IPS-18c (cell line): Measurements from ENCODE around the gene PLCG2.
"Not testable (repeated sequence)": the region's sequence is repeated elsewhere in the genome, so short reads cannot be mapped to it uniquely, and the experiment has no call there.

Source experiments
- H3K4me3 ChIP-seq: 2 replicates; pipeline ENCODE4 v1.7.0; 2013; ENCODE audit warnings: low read depth, mild to moderate bottlenecking, low read length, moderate library complexity; ENCODE audit not compliant: insufficient read depth
- H3K9me3 ChIP-seq: one replicate; pipeline ENCODE4 v1.6.1; 2013; ENCODE audit warnings: mild to moderate bottlenecking, low read length, moderate library complexity; ENCODE audit not compliant: control insufficient read depth, insufficient read depth

PLCG2 gene

DNA sequence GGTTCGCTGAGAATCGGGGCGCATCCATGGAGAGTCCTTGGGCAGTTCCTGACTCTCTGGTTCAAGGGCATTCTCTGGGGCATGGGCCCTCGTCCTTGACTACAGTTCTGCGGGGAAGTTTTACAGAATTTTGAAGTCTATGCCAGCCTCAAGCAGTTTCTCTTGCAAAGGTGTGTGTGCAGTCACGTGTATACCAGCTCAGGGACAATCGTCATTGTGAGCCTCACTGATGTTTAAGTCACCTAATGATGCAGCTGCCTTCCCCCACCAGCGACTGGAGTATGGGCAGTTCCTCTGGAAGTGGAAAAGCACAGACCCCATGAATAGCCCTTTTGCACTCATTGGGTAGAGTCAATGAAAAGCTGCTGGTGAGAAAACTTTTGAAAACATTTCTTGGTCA lies 1.3 kb downstream of the PLCG2 start:
- Histone ChIP-seq H3K4me3 (no peak overlapping the region), H3K9me3 (peaks cover 6% of the 10 kb centered on the region)

GRCh38 chr16:81782236-81782635 lies 3.1 kb downstream of the PLCG2 start:
- Histone ChIP-seq H3K4me3 (no peak overlapping the region), H3K9me3 (peaks cover 4% of the 10 kb centered on the region)

- Histone ChIP-seq H3K9me3 (peaks cover 4% of the 10 kb centered on the region), H3K4me3 (no peak overlapping the region)
Observed at GRCh38 chr16:81784072-81784795, 5.1 kb downstream of the PLCG2 start.

DNA sequence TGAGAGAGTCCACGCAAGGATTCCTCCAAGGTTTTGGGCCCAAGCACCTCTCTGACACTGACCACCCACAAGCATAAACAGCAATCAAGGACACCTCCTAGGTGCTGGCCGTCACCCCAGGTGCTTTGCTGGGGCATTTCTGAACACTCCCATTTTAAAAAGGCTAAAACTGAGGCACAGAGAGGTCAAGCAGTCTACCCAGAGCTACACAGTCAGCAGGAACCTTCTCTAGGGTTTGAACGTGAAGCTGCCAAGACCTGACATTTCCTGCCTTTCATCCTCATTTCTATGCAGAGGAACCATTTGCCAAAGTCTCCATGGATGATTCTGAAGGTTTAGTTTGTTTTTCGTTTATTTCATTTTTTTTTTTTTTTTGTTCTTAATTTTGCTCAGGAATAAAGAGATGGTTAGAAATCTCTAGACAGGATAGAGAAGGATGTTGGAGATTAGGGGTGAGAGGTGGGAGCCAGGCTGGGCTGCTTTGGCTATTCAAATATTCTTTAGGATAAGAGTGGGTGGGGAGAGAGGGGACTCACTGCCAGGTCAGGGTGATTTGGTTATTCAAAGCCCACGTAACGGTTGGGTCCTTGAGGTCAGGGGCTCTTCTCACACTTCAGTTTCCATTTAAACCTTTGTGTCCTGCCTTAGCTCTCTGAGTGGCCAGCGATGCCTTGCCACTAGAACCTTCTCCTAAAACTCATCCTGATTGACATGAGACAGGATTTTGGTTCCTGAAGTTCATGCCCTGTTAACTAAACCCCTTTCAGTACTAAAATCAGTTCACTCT lies 6.2 kb downstream of the PLCG2 start:
- Histone ChIP-seq H3K9me3 (no peaks in the 10 kb centered on the region), H3K4me3 (no peak overlapping the region)

- Histone ChIP-seq H3K4me3 (no peak overlapping the region), H3K9me3 (no peaks in the 10 kb centered on the region)
Observed at GRCh38 chr16:81786321-81786720, 7.2 kb downstream of the PLCG2 start.

GRCh38 chr16:81786868-81787267 lies 7.8 kb downstream of the PLCG2 start:
- no peaks in the 10 kb centered on the region for H3K9me3 ChIP-seq
- no peak overlapping the region for H3K4me3 ChIP-seq

DNA sequence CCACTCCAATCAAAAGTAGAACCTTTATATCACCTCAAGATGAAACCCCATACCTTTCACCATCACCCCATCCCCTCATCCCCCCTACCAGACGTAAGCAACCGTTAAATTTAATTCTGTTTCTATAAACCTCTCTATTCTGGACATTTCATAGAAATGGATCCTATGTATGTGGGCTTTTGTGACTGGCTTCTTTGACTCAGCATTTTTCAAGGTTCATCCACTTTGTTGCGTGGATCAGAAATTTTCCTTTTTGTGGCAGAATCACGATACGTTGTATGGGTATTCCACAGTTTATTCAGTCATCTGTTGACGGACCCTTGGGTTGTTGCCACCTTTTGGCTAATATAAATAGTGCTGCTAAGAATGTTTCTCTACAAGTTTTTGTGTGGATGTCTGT lies 8.6 kb downstream of the PLCG2 start:
- Histone ChIP-seq H3K4me3 (no peak overlapping the region), H3K9me3 (no peaks in the 10 kb centered on the region)

DNA sequence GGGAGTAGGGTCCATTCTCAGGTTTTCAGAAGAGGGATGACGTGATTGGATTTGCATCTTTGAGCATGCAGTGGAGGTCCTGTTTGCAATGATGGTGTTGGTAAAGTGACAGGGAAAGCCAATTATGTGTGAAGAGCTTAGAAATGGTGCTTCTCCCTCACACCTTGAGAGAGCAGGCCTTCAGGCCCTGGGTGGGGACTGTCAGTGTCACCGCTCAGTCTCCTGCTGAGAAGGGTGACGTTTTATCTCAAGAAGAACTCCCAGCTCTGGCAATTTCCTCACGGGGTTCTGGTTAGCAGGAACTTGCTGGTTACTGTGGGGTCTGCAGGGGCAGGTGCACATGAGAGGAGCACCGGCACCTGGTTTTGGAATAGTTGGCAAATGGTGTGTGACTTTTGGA lies 11.2 kb downstream of the PLCG2 start:
- Histone ChIP-seq H3K9me3 (no peaks in the 10 kb centered on the region), H3K4me3 (no peak overlapping the region)

DNA sequence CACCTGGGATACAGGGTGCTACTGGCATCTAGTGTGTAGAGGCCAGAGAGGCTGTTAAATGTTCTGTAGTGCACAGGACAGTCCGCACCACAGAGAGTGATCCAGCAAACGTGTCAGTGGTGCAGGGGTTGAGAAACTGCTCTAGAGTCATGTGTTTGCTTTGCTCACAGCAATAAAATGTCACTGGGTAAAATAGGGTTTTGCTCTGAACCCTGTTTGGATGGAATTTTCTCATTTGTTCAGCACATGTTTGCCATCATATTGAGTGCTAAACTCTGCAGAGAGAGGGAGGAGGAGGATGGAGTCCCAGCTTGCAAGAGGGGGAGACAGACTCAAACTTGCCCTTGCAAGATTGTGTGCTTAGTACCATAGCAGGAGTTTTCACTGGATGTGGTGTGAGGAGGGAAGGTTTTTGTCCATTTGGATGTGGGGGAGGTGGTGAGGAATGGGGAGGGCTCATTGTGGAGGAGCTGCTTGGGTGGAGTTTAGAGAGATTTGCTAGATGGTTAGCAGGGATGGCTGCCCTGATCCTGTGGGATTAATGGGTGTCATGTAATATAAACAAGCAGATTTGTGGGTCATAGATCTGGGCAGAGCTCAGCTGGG lies 11.8 kb downstream of the PLCG2 start:
- no peak overlapping the region for H3K4me3 ChIP-seq
- H3K9me3 ChIP-seq, result no peaks in the 10 kb centered on the region

DNA sequence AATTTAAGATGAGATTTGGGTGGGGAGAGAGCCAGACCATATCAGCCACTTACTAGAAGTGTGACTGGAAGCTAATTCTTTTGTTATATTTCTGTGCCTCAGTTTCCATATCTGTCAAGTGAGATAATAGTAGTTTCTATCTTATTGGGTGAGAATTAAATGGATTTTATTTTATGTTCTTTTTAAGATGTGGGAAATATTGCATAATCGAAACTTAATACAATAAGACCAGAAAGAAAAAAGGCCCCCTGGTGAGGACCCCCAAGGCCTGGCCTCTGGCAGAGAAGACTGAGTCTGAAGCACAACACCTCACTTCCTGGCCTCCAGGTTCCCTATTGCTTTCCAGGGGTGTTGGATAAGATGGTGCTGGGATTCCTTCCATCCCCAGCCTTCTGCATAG lies 13.7 kb downstream of the PLCG2 start:
- Histone ChIP-seq H3K4me3 (no peak overlapping the region), H3K9me3 (no peaks in the 10 kb centered on the region)

GRCh38 chr16:81795193-81795592 lies 16.1 kb downstream of the PLCG2 start:
- no peaks in the 10 kb centered on the region for H3K9me3 ChIP-seq
- no peak overlapping the region for H3K4me3 ChIP-seq

GRCh38 chr16:81796035-81796434 lies 16.9 kb downstream of the PLCG2 start:
- H3K4me3 ChIP-seq, result no peak overlapping the region

DNA sequence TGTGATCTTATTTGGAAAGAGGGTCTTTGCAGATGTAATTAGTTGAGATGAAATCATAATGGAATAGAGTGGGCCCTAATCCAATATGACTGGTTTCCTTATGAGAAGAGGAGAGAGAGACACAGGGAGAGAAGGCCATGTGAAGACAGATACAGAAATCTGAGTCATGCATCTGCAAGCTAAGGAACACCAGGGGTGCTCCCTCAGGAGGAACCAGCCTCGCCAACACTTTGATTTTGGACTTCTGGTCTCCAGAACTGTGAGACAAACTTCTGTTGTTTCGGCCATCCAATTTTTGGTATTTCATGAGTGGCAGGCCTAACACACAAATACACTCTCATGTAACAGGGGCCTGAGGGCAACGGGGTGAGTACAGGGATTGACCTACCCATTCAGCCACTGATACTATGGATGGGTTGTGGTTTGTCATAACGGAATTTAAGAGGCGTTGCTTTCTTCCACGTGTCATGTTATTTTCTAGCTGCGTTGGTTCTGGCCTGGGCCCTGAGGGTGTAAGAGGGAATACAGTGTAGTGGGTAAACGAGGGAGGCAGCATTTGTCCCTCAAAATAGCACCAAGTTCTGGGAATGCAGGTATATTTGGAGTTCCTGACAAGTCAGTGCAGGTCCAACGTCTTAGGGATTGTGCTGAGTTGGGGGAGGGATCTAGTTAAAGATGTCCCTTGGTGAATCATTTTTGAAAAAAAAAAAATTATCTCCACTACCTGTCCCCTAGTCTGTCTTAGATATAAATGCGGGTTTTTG lies 17.7 kb downstream of the PLCG2 start:
- H3K4me3 ChIP-seq, result no peak overlapping the region
- no peaks in the 10 kb centered on the region for H3K9me3 ChIP-seq

More at GRCh38 chr16:81796035-81796434, 16.9 kb downstream of the PLCG2 start:
- H3K9me3 ChIP-seq, result no peaks in the 10 kb centered on the region

DNA sequence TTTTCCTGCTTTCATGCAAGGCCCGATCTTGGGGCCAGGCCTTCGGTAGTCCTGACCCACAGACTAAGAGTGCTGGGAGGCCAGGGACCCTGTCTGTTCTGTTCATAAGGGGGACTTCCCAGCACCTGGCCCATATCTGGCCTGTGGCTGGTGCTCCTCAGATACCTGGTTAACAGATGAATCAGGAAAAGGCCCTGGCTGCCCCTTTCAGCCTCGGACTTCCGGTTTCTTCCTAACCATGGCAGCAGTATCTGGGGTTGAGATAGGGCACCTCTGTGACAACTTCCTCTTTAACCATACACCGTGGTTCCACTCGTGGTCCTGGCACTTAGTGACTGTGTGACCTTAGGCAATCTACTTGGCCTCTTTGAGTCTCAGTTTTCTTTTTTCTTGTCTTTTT lies 18.4 kb downstream of the PLCG2 start:
- Histone ChIP-seq H3K4me3 (no peak overlapping the region), H3K9me3 (no peaks in the 10 kb centered on the region)

- H3K4me3 ChIP-seq, result no peak overlapping the region
- no peaks in the 10 kb centered on the region for H3K9me3 ChIP-seq
Observed at GRCh38 chr16:81798311-81799137, 19.4 kb downstream of the PLCG2 start.

DNA sequence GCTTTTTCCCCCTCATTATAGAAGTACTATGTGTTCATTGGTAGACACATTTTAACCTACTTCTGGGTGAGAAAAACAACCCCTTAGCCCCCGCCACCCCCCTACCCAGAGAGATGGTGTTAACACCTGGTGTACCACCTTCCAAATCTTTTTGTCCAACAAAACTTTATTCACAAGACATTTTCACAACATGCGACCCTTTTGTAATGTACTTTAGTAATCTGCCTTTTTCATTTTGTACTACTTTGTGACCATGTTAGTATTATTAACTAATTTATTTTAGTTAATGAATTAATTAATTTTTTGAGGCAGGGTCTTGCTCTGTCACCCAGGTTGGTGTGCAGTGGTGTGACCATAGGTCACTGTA lies 20.0 kb downstream of the PLCG2 start:
- Histone ChIP-seq H3K9me3 (no peaks in the 10 kb centered on the region), H3K4me3 (no peak overlapping the region)

- H3K9me3 ChIP-seq, H3K4me3 ChIP-seq: not testable (repeated sequence)
Observed at GRCh38 chr16:81801724-81802123, 22.6 kb downstream of the PLCG2 start.
